Measurements from ENCODE around the gene GPR141. TPM values are rescaled to one million over a fixed set of nuclear protein-coding genes. Genes with fewer than 3 reads are reported as not detected.

GPR141 gene
- total and polyA plus RNA-seq, 2 donors (not counting 1 experiment from before 2014, with no cell fraction given): not detected

DNA sequence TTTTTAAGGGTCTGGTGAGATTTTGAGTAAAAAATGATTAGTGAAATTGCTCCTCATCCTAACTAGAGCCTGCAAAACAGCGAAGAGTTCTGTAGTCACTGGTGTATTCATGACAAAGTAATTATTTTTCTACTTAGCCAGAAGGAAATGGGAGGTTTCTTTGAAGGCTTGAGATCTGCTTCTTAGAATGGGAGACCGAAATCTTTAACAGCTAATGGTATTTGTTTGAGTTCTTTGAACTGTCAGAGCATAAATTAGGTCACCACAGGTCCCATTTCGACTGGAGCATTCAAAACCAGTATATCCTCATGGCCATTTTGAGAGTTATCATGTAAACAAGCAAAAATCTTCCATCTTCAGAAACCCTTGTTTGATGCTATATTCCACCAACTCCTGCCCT, 87.8 kb downstream of the GPR141 start:
- 10% methylated on average over 1 of the region's 3 CpGs for WGBS (ENCODE audit: insufficient coverage)

GRCh38 chr7:37771801-37772200, 88.2 kb downstream of the GPR141 start:
- Mint-ChIP-seq H3K4me3 (no peak overlapping the region), H3K27me3 (no peaks in the 10 kb centered on the region), H3K27ac (no peak overlapping the region), H3K9me3 (ENCODE audit: insufficient read depth) (peaks cover 8% of the 10 kb centered on the region), H3K4me1 (no peaks in the 10 kb centered on the region)
- no peak overlapping the region for H3K27ac ChIP-seq (ENCODE audit: low read length in 2 of 2)
- H3K27me3 ChIP-seq (replicated peaks in 1 of 4; ENCODE audit: control extremely low read depth in 1 of 4, control insufficient read depth in 3 of 4, insufficient read depth in 4 of 4, low read length in 3 of 4): no peaks in the 10 kb centered on the region
- no CpG with 5 or more reads among the region's 1 CpG for WGBS (ENCODE audit: insufficient coverage)
- H3K4me2 ChIP-seq (replicated peaks; ENCODE audit: low read depth, low read length, poor library complexity, severe bottlenecking): no peak overlapping the region
- TF ChIP-seq CTCF (IDR thresholded peaks at IDR 0.05): no peak
- TF ChIP-seq EZH2 (IDR thresholded peaks at IDR 0.05; ENCODE audit: borderline replicate concordance, insufficient read depth, low read depth, low read length, poor library complexity, severe bottlenecking): no peak
- no peak overlapping the region for H3K4me3 ChIP-seq (ENCODE audit: control extremely low read depth in 1 of 5, extremely low read depth in 1 of 5, insufficient read depth in 1 of 5, low read depth in 2 of 5, low read length in 4 of 5)
- ChIA-PET POLR2A (no interaction called here), CTCF (no interaction called here)
- ATAC-seq (ENCODE audit: low read depth): no peak
- no peak overlapping the region for H2AFZ ChIP-seq (ENCODE audit: insufficient read depth, low read depth, low read length, poor library complexity, severe bottlenecking)
- no peak overlapping the region for H3K9ac ChIP-seq (ENCODE audit: low read length)
- no peak for DNase-seq
- H3K79me2 ChIP-seq (ENCODE audit: control insufficient read depth, insufficient read depth, low read length): no peaks in the 10 kb centered on the region
- peaks cover 0 to 10% (median 2%) of the 10 kb centered on the region in 3 donors for H3K9me3 ChIP-seq (ENCODE audit: control extremely low read depth in 1 of 3, control insufficient read depth in 2 of 3, insufficient read depth in 1 of 3, low read length in 2 of 3)
- intact Hi-C loops (cut with micrococcal nuclease): no loop called here
- no peaks in the 10 kb centered on the region for H4K20me1 ChIP-seq (ENCODE audit: control insufficient read depth, insufficient read depth, low read length, poor library complexity, severe bottlenecking)
- no peaks in the 10 kb centered on the region for H3K4me1 ChIP-seq (ENCODE audit: control insufficient read depth in 2 of 2, insufficient read depth in 2 of 2, low read length in 2 of 2)
- no peaks in the 10 kb centered on the region for H3K36me3 ChIP-seq (replicated peaks in 1 of 2; ENCODE audit: control extremely low read depth in 1 of 2, control insufficient read depth in 1 of 2, extremely low read depth in 1 of 2, insufficient read depth in 2 of 2, low read length in 1 of 2)

More for the DNA sequence above, 87.8 kb downstream of the GPR141 start:
- no peak overlapping the region for H3K4me3 ChIP-seq (ENCODE audit: control extremely low read depth in 1 of 5, extremely low read depth in 1 of 5, insufficient read depth in 1 of 5, low read depth in 2 of 5, low read length in 4 of 5)
- no peak for DNase-seq
- H3K27ac ChIP-seq (ENCODE audit: low read length in 2 of 2): no peak overlapping the region
- H3K9ac ChIP-seq (ENCODE audit: low read length): no peak overlapping the region
- Mint-ChIP-seq H3K27me3 (no peaks in the 10 kb centered on the region), H3K27ac (no peak overlapping the region), H3K4me1 (peaks cover 2% of the 10 kb centered on the region), H3K4me3 (no peak overlapping the region), H3K9me3 (ENCODE audit: insufficient read depth) (peaks cover 6% of the 10 kb centered on the region)
- POLR2A ChIA-PET: no interaction called here
- TF ChIP-seq EZH2 (IDR thresholded peaks at IDR 0.05; ENCODE audit: borderline replicate concordance, insufficient read depth, low read depth, low read length, poor library complexity, severe bottlenecking) (no peak), CTCF (IDR thresholded peaks at IDR 0.05) (no peak)
- no peak overlapping the region for H3K4me2 ChIP-seq (replicated peaks; ENCODE audit: low read depth, low read length, poor library complexity, severe bottlenecking)
- H4K20me1 ChIP-seq (ENCODE audit: control insufficient read depth, insufficient read depth, low read length, poor library complexity, severe bottlenecking): no peaks in the 10 kb centered on the region
- peaks cover 0 to 6% (median 2%) of the 10 kb centered on the region in 3 donors for H3K9me3 ChIP-seq (ENCODE audit: control extremely low read depth in 1 of 3, control insufficient read depth in 2 of 3, insufficient read depth in 1 of 3, low read length in 2 of 3)
- H3K4me1 ChIP-seq (ENCODE audit: control insufficient read depth in 2 of 2, insufficient read depth in 2 of 2, low read length in 2 of 2): peaks cover 0 to 1% of the 10 kb centered on the region in 2 donors
- no peaks in the 10 kb centered on the region for H3K36me3 ChIP-seq (replicated peaks in 1 of 2; ENCODE audit: control extremely low read depth in 1 of 2, control insufficient read depth in 1 of 2, extremely low read depth in 1 of 2, insufficient read depth in 2 of 2, low read length in 1 of 2)
- intact Hi-C loops (cut with micrococcal nuclease): no loop called here
- no peaks in the 10 kb centered on the region for H3K27me3 ChIP-seq (replicated peaks in 1 of 4; ENCODE audit: control extremely low read depth in 1 of 4, control insufficient read depth in 3 of 4, insufficient read depth in 4 of 4, low read length in 3 of 4)
- no peaks in the 10 kb centered on the region for H3K79me2 ChIP-seq (ENCODE audit: control insufficient read depth, insufficient read depth, low read length)
- no peak for ATAC-seq (ENCODE audit: low read depth)
- H2AFZ ChIP-seq (ENCODE audit: insufficient read depth, low read depth, low read length, poor library complexity, severe bottlenecking): no peak overlapping the region
- CTCF ChIA-PET: no interaction called here

All from B cell (primary cell).